DND-41 (cell line): ENCODE data around the gene EFHD2.

Experiments
- ATAC-seq: fragments of 200-7000 bp; cut with Tn5 transposase; 3 replicates; pipeline ENCODE4 v1.9.1; 2021; ENCODE audit warnings: low read depth; ENCODE audit not compliant: insufficient read depth
- DNase-seq: peaks from one replicate; pipeline ENCODE4 v3.0.0-alpha.2; 2020
- H2AFZ ChIP-seq: 2 replicates; pipeline ENCODE4 v1.6.0; 2012; ENCODE audit warnings: low read depth, low read length
- H3K27ac ChIP-seq: 2 replicates; pipeline ENCODE4 v1.5.1; 2012; ENCODE audit warnings: low read length, inconsistent platforms
- H3K27me3 ChIP-seq: fragments of 200-600 bp; sonication (generic); 2 replicates; pipeline ENCODE4 v1.6.0; 2012; ENCODE audit warnings: low read length, mild to moderate bottlenecking, inconsistent platforms; ENCODE audit not compliant: insufficient read depth, poor library complexity
- H3K36me3 ChIP-seq: 2 replicates; pipeline ENCODE4 v1.5.1; 2012; ENCODE audit warnings: low read length, inconsistent platforms; ENCODE audit not compliant: insufficient read depth
- H3K4me1 ChIP-seq: 2 replicates; pipeline ENCODE4 v1.5.1; 2012; ENCODE audit warnings: mild to moderate bottlenecking, low read length; ENCODE audit not compliant: insufficient read depth
- H3K4me2 ChIP-seq: 2 replicates; pipeline ENCODE4 v1.6.0; 2012; ENCODE audit warnings: mild to moderate bottlenecking, moderate library complexity, low read length, inconsistent platforms; ENCODE audit not compliant: insufficient read depth
- H3K4me3 ChIP-seq, 2 experiments: fragments of 200-600 bp in 1 of 2; shearing (Covaris generic) in 1 of 2; 2 replicates each; pipeline ENCODE4 v1.5.1; 2012 to 2016; ENCODE audit warnings: inconsistent platforms in 2 of 2, low read length in 2 of 2, mild to moderate bottlenecking in 2 of 2, low read depth in 1 of 2, moderate library complexity in 1 of 2
- H3K79me2 ChIP-seq: 2 replicates; pipeline ENCODE4 v1.6.0; 2012; ENCODE audit warnings: low read length, inconsistent platforms; ENCODE audit not compliant: insufficient read depth
- H3K9ac ChIP-seq: 2 replicates; pipeline ENCODE4 v1.6.0; 2012; ENCODE audit warnings: low read depth, mild to moderate bottlenecking, inconsistent platforms, low read length, moderate library complexity
- H3K9me3 ChIP-seq: 2 replicates; pipeline ENCODE4 v1.5.1; 2012; ENCODE audit warnings: low read length, moderate library complexity, mild to moderate bottlenecking, inconsistent platforms; ENCODE audit not compliant: insufficient read depth, severe bottlenecking
- H4K20me1 ChIP-seq: 2 replicates; pipeline ENCODE4 v1.6.0; 2012; ENCODE audit warnings: low read length; ENCODE audit not compliant: insufficient read depth
- CTCF ChIP-seq: IDR thresholded peaks from 2 replicates; pipeline ENCODE4 v1.5.1; 2012; ENCODE audit warnings: borderline replicate concordance, low read length, moderate library complexity, mild to moderate bottlenecking; ENCODE audit not compliant: poor library complexity, severe bottlenecking; ENCODE audit errors: extremely low read depth
- EZH2 ChIP-seq: IDR thresholded peaks from 3 replicates; pipeline ENCODE4 v1.6.1; 2012; ENCODE audit warnings: borderline replicate concordance, low read depth, mild to moderate bottlenecking, moderate library complexity, low read length, inconsistent platforms; ENCODE audit not compliant: severe bottlenecking

The EFHD2 gene

GRCh38 chr1:15391366-15391765 lies 18.3 kb upstream of the EFHD2 start:
- Histone ChIP-seq H3K36me3 (no peaks in the 10 kb centered on the region), H3K9me3 (no peaks in the 10 kb centered on the region), H3K27ac (no peak overlapping the region), H3K27me3 (no peaks in the 10 kb centered on the region), H2AFZ (no peak overlapping the region), H3K9ac (no peak overlapping the region), H3K79me2 (no peaks in the 10 kb centered on the region), H3K4me2 (no peak overlapping the region), H3K4me1 (no peaks in the 10 kb centered on the region), H4K20me1 (no peaks in the 10 kb centered on the region), H3K4me3 (no peak overlapping the region)
- ATAC-seq (no peak), DNase-seq (no peak)
- TF ChIP-seq EZH2 (no peak), CTCF (no peak)

- ATAC-seq (no peak), DNase-seq (no peak)
- H3K27ac ChIP-seq, result no peak overlapping the region
- H3K4me1 ChIP-seq, result no peaks in the 10 kb centered on the region
- H3K79me2 ChIP-seq, result no peaks in the 10 kb centered on the region
- H3K4me2 ChIP-seq, result no peak overlapping the region
- H3K4me3 ChIP-seq, result no peak overlapping the region
- H3K36me3 ChIP-seq, result no peaks in the 10 kb centered on the region
- H3K9me3 ChIP-seq, result no peaks in the 10 kb centered on the region
- no peak overlapping the region for H3K9ac ChIP-seq
- H2AFZ ChIP-seq, result no peak overlapping the region
- no peaks in the 10 kb centered on the region for H3K27me3 ChIP-seq
- H4K20me1 ChIP-seq, result no peaks in the 10 kb centered on the region
- no peak for TF ChIP-seq CTCF
- TF ChIP-seq EZH2, result no peak
Measured at GRCh38 chr1:15393475-15394257, 16.0 kb upstream of the EFHD2 start.

- Histone ChIP-seq H2AFZ (no peak overlapping the region), H3K9me3 (no peaks in the 10 kb centered on the region), H3K4me1 (no peaks in the 10 kb centered on the region), H3K9ac (no peak overlapping the region), H3K4me3 (no peak overlapping the region), H3K79me2 (no peaks in the 10 kb centered on the region), H3K27ac (no peak overlapping the region), H4K20me1 (no peaks in the 10 kb centered on the region), H3K36me3 (no peaks in the 10 kb centered on the region), H3K27me3 (no peaks in the 10 kb centered on the region), H3K4me2 (no peak overlapping the region)
- no peak for ATAC-seq
- DNase-seq, result no peak
- TF ChIP-seq EZH2 (no peak), CTCF (no peak)
Measured at GRCh38 chr1:15394258-15394690, 15.4 kb upstream of the EFHD2 start.
